Stimulated activated CD8-positive, alpha-beta memory T cell treated with anti-CD3 and anti-CD28 coated beads, Interleukin-4, amount 100 ng/mL, for 24 hours (primary cell): ENCODE data around the gene DAB2.
"Not testable (repeated sequence)": the region's sequence is repeated elsewhere in the genome, so short reads cannot be mapped to it uniquely, and the experiment has no call there.

Experiments used
- DNase-seq: peaks from one replicate; pipeline ENCODE4 v3.0.0-alpha.2; 2020; ENCODE audit warnings: low read depth

The DAB2 gene

DNA sequence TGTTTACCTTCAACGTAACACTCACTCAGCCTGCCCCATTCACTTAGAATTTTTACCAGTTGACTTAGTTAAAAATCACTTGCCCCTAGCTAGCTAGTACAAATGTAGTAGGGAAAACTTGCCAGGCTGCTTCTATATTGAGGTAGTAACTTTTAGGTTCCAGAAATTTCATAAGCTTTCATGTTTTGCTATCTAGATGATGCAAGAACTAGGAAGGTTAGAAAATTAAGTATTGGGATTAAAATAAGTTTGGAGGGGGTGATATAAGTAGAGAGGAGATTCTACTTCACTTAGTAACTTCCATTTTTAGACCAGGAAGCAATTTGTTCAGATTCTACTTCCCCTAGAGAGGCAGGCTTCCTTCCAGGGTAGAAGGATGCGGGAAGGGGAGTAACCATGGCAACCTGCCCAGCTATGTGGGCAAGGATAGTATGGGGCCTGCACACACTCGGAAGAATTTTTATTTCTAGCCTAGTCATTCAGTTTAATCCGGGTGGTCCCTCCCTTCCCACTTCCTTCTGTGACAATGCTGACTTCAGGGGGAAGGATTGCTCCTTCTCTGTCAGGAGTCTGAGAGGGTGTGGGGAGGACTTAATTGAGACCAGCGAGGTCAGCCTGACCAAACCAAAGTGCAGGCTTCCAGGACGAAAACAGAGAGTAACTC is 4.2 kb downstream of the DAB2 start:
- no peak for DNase-seq

DNA sequence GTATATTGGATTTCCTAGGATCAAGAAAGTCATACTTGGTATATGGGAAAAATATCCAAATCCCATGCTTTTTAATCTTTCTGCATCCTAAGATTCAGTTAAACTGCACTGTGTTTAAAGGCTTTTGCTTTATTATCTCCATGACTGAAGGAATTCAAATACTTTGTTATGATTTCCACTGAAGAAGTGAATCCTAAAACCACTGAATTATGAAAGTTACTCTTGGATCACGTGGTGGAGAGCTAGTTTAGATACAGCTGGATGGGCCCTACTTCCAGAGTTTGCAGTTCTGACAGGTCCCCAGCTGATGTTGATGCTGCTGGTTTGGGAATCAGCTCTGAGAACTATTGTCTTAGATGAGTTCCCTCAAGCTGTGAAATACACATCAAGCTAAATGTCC is 5.0 kb downstream of the DAB2 start:
- no peak for DNase-seq

DNA sequence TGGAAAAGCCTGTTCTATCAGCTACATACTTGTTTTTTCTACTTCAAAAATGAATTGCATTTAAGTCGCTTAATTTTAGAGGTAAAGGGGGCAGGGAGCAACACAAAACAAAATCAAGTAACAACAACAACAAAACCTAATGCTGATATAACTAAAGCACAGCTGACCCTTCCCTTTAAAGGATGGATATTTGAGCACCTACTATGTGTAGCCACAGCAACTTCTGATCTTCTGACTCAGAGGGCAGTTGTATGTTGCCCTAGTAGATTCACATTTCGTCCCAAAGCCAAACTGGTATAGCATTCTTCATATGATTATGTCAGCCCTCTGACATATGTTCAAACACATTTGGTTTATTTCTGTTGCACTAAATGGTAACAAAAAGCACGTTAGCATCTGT is 6.8 kb downstream of the DAB2 start:
- no peak for DNase-seq

DNA sequence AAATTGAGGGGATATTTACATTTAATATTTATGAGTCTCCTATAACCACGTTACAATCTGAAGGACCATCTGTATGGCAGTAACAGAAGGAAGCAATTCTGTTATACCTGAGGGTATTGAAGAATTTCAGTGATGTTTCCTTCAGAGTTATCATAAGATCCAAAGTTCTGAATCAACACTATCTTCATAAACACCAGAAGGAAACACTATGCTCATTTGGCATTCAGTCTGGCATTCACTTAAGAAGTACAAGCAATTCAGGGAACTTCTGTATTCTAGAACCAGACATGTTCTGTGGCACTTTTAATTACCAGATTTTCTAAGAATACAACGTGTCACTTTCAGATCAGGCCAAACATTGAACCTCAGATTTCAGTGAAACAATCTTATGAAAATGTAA is 9.6 kb downstream of the DAB2 start:
- DNase-seq = no peak

GRCh38 chr5:39414426-39414825 is 10.4 kb downstream of the DAB2 start:
- DNase-seq = no peak

GRCh38 chr5:39413771-39414170 is 11.0 kb downstream of the DAB2 start:
- no peak for DNase-seq

DNA sequence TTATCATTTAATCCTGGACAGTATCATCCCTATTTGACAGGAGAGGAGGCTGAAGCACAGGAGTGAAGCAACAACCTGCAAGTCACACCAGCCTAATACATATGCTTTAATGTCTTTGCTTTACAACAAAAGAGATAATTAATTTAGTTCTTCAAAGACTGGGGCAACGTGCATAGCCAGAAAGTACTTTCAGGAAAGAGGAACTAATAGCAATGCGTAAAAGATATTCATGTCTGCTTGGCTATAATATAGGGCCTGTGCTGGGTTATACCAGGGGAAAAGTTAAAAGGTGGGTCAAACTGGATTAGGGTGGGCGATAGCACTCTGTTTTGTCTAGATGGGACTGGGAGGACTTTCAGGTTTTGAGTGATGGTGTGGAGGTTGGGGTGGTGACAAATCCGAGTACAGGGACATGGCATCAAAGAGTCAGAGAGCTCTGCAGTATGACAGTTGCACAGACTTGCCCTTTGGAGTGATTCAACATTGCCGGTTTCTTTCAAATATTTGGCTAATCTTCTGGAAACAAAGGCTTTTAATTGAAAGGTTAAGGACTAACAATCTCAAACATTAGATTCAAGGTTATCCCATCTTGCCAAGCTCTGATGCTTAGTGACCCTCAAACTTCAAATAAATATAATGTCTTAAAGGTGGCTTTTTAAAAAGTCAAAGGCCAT is 11.9 kb downstream of the DAB2 start:
- no peak for DNase-seq

GRCh38 chr5:39411985-39412384 is 12.8 kb downstream of the DAB2 start:
- DNase-seq = no peak

GRCh38 chr5:39411061-39411460 is 13.7 kb downstream of the DAB2 start:
- no peak for DNase-seq

DNA sequence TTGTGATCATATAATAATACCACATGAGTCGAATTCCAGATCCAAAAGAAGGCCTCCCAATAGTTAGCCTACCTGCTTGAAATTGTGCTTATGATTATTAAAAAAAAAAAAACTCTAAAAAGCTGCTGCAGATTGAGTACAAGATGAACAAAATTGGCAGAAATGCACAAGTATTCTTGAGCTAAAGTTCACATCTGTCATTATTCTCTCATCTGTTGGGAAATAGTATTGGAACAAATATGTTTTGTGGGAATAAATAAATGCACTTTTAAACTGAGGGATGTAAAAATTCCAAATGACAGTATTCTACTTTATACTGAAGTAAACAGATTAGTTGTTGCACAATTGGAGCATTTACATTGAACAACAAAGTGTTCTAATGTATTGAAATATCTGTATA is 15.7 kb downstream of the DAB2 start:
- no peak for DNase-seq

DNA sequence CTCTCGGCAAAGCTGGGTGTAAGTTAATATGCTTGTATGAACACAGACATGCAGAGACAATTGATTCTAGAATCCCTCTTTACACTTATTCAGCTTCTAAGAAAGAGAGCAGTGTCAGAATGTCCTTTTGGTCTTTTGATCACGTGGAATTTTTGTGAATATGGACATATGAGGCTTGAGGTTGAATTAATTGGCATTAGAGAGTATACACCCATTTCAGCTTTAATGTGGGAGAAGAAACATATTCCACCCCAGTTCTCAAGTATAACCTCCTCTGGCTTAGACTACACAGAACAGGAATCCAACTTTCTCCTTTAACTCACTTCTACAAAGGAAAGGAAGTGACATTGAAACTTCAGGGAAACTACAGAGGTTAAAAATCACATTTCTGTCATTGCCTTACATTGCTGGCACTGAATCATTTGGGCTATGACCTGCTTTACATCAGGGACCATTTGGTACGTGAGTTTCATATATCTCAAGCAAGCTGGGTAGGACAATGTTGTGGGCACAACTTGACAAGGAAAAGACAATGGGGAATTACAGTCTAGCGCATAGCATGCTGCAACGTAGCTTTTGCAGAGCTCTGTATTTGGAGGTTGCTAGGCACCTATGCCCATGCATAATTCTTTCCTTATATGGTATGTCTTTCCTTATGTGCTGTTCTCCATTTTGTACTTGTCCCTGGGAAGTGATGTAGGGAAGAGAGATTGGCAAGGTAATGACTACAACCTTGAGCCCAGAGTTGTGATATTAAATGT is 19.5 kb downstream of the DAB2 start:
- no peak for DNase-seq

- not testable (repeated sequence) for DNase-seq
Observed at GRCh38 chr5:39403761-39404160, 21.0 kb downstream of the DAB2 start.

- not testable (repeated sequence) for DNase-seq
Observed at GRCh38 chr5:39402140-39402539, 22.6 kb downstream of the DAB2 start.

- DNase-seq = no peak
Observed at GRCh38 chr5:39400713-39401578, 23.8 kb downstream of the DAB2 start.

DNA sequence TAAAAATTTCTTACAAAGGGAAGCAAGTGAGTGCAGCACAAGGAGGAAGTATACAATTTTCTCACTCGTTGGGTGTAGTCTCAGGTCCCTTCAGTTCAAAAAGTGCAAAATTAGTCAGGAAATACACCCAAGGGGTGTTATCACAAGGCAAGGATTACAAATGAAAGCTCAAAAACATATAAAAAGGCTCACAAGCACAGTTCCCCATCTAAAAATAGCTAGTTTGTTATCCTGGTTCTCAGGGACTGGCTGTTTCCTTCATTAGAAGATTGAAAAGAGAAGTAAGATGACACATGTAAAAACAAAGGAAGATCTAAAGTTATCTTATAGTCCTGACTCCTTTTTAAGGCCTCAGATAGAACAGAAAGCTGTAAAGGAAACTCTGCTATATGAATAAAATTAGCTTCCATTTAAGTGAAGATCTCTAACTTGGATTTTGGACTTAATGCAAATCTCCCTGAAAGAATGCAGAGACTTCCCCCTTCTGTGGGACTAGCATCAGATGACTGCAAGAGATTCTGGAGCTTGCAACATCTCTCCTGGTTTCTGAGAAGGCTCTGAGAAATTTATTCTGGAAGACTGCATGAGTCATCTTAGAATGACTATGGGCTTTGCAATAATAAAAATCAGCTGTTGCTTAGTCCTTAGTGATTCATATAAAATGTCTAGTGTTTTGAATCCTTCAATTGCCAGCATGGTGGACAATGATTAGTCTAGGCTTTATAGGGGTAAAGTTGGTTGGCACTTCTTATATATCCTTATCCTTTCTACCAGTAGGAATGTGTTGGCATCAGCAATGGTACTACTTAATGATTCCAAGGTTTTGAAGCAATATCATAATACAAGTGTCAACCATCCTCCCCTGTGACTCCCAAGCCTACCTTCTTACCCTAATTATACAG is 25.4 kb downstream of the DAB2 start:
- DNase-seq = no peak

DNA sequence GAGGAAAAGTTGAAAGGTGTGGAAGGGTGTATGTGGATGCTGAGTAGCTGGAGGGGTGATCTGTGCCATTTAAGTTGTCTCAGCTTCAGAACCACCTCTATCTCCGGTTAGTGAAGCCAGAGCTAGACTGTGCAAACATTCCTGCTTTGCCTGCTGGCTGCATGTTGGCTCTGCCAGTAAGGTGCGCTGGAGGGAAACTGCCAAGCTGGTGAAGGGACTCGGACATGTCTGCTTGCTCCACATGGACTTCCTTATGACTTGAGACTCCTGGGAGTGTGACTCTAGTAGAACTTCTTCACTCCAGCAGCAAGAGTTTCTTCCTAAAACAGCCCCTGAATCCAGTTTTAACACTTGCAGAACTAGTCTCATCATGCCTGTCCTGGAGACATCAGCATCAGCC is 27.9 kb downstream of the DAB2 start:
- no peak for DNase-seq

DNA sequence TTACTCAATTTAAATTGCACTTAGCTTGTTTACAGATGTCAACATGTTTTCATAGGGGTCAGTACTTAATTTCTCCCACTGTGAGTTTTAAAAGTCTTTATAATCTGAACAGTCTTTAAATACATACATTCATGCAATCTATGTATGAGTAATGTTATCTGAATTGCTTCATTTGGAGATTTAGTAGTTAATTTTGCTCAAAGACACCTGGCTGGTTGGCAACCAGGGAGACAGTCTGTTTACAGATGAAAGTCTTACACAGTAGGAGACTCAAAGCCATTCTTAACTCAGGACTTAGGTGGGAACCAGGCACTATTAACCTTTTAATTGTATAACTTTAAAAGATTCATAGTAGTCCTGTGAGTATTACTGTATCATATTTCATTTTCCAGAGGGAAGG is 29.3 kb downstream of the DAB2 start:
- no peak for DNase-seq

DNA sequence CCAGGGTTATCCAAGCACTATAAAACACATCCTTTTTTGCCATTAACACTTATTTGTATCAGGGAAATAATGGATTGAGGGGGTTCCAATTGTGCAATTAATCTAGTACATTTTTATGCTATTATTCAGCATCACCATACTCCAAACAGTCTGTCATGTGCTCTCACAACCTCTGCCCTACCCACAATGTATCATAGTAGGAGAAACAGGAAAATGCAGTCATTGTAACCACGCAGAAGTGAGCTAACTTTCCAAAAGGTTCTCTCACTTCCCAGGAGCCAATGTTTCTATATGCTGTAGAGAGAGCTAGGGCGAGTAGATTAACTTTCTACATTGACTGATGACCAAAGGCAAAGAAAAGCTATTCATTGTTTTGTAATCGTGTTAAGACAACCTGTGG is 29.8 kb downstream of the DAB2 start:
- DNase-seq = no peak

- no peak for DNase-seq
Observed at GRCh38 chr5:39390945-39391344, 33.8 kb downstream of the DAB2 start.

DNA sequence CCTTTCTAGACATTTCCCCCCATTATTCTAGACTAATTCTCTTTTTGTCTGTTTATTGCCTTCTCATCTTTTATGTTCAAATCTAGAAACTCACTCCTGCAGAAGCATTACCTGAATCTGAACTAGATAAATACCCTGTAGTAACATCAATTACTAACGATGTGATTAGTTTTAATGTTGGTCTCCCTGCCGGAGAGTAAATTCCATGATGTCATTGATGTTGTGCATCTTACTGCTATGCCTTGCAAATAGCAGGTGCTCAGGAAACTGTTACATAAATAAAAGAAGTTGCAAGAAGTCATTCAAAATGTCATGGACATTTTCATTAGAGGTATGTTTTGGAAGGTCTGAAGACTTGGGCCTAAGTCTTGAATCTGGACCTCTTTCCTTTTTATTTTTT is 37.5 kb downstream of the DAB2 start:
- DNase-seq = no peak

DNA sequence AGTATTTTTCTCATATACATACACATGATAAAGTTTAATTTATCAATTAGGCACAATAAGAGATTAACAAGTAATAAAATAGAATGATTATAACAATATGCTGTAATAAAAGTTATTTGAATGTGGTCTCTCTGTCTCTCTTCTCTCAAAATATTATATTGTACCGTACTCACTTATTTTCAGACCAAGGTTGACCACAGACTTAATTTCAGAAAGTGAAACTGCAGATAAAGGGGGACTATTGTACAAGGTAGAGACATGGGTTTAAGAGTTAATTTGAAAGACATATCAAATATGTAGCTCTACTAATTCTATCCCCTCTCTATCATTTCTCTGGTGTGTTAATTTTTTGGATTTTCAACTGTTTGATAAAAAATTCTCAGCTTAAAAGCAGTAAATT is 40.5 kb downstream of the DAB2 start:
- DNase-seq = no peak
